ENCODE measurements around the gene DLGAP5. TPM values are rescaled to one million over a fixed set of nuclear protein-coding genes. Genes with fewer than 3 reads are reported as not detected.

Gene DLGAP5
- polyA plus RNA-seq, 1 donor (not counting 4 experiments of a cell fraction or from before 2014, with no cell fraction given) = 15.3 TPM

DNA sequence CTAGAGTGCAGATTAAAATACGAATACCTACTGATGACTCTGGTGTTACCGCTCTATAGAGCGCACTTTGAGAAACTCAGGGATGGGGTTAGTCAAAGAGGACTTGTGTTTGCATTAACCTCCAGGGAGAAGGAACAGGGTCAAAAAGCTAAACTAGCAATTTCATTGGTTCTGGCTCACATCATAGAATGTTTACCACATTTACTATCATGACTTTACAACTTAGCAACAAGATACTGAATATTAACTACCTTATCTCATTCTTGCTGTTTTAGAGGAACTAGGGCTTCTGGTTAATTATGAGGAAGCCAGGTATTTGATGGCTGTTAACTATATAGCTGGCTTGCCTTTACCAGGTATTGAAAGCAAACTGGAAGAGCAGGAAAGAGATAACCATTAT lies 49.6 kb downstream of the DLGAP5 start:
- no peaks in the 10 kb centered on the region for H3K27me3 ChIP-seq (ENCODE audit: control insufficient read depth, extremely low read depth, insufficient read depth, low read length)
- dilution Hi-C loops (cut with MboI; ENCODE audit: extremely low pct_ligation_motif_present, low sequenced_read_pairs) = no loop called here
- peaks cover 6% of the 10 kb centered on the region for H4K20me1 ChIP-seq (ENCODE audit: control insufficient read depth, extremely low read depth, insufficient read depth, low read length)
- H3K4me1 ChIP-seq (ENCODE audit: control insufficient read depth, extremely low read depth, insufficient read depth, low read length) = peaks cover 7% of the 10 kb centered on the region
- DNase-seq (ENCODE audit: low read depth, low spot score) (no peak), FAIRE-seq (no peak)
- no peak overlapping the region for H3K4me3 ChIP-seq (ENCODE audit: control insufficient read depth in 2 of 3, extremely low read depth in 1 of 3, insufficient read depth in 2 of 3, low read depth in 1 of 3, low read length in 3 of 3)
- H3K9me3 ChIP-seq (ENCODE audit: control insufficient read depth, low read depth, low read length) = no peaks in the 10 kb centered on the region
- peaks cover 45 to 68% of the 10 kb centered on the region in 2 experiments for H3K36me3 ChIP-seq (ENCODE audit: control insufficient read depth in 2 of 2, extremely low read depth in 1 of 2, insufficient read depth in 2 of 2, low read length in 2 of 2)
- no peak overlapping the region for H3K9ac ChIP-seq (ENCODE audit: control insufficient read depth, extremely low read depth, insufficient read depth, low read length)
- no peak for TF ChIP-seq EZH2 (IDR thresholded peaks at IDR 0.05; ENCODE audit: low read length)
- TF ChIP-seq, protein P1, sequence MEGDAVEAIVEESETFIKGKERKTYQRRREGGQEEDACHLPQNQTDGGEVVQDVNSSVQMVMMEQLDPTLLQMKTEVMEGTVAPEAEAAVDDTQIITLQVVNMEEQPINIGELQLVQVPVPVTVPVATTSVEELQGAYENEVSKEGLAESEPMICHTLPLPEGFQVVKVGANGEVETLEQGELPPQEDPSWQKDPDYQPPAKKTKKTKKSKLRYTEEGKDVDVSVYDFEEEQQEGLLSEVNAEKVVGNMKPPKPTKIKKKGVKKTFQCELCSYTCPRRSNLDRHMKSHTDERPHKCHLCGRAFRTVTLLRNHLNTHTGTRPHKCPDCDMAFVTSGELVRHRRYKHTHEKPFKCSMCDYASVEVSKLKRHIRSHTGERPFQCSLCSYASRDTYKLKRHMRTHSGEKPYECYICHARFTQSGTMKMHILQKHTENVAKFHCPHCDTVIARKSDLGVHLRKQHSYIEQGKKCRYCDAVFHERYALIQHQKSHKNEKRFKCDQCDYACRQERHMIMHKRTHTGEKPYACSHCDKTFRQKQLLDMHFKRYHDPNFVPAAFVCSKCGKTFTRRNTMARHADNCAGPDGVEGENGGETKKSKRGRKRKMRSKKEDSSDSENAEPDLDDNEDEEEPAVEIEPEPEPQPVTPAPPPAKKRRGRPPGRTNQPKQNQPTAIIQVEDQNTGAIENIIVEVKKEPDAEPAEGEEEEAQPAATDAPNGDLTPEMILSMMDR (optimal IDR thresholded peaks at IDR 0.05 in 1 of 3, IDR thresholded peaks at IDR 0.05 in 1 of 3, conservative IDR thresholded peaks at IDR 0.05 in 1 of 3; ENCODE audit: extremely low read depth in 1 of 3, insufficient read depth in 2 of 3, low read length in 3 of 3) = no peak
- no peak overlapping the region for H2AFZ ChIP-seq (ENCODE audit: control insufficient read depth, low read length)
- peaks cover 2% of the 10 kb centered on the region for H3K9me1 ChIP-seq (ENCODE audit: control insufficient read depth, extremely low read depth, insufficient read depth, low read length)
- no peak overlapping the region for H3K27ac ChIP-seq (ENCODE audit: control insufficient read depth, insufficient read depth, low read length)
- H3K4me2 ChIP-seq (ENCODE audit: control insufficient read depth, extremely low read depth, insufficient read depth, low read depth, low read length) = no peak overlapping the region
- peaks cover 19% of the 10 kb centered on the region for H3K79me2 ChIP-seq (ENCODE audit: control insufficient read depth, insufficient read depth, low read length)

DNA sequence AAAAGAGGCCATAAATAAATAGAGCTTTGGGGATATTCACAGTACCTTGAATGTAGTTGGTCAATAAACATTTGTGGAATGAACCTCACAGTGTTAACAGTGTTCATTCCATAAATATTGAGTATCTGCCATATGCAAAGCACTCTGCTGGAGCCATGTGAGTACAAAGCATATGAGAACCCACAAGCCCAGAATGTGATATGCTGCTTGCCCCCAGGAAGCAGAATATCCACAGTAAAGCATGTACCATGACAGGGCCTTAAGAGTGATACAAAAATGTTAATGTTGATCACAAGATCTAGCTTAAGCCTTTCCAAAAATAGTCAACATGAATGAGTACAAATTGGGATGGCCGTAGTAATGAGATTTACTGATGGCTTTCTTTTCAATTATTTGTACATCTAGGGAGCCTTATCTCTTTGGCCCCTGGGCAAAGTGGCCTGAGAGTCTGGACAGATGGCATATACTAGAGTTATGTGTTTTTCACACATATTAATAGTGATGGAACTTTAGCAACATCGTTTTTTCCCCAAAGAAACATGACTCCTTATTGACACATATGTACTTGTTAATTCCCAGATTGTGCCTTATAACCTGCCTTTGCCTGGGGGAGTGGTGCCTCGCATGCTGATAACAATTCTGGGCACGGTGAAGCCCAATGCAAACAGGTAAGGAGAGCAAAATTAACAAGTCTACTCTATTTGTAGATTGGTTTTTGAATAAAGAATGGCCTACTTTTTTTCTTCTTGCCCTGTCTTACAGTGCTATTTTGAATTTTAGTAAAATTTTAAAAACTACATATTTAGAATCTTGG lies 51.5 kb downstream of the DLGAP5 start:
- DNase-seq (ENCODE audit: low read depth, low spot score) (no peak), FAIRE-seq (no peak)
- Histone ChIP-seq H3K9me1 (ENCODE audit: control insufficient read depth, extremely low read depth, insufficient read depth, low read length) (peaks cover 5% of the 10 kb centered on the region), H3K4me2 (ENCODE audit: control insufficient read depth, extremely low read depth, insufficient read depth, low read depth, low read length) (no peak overlapping the region), H3K79me2 (ENCODE audit: control insufficient read depth, insufficient read depth, low read length) (peaks cover 38% of the 10 kb centered on the region), H3K4me3 (ENCODE audit: control insufficient read depth in 2 of 3, extremely low read depth in 1 of 3, insufficient read depth in 2 of 3, low read depth in 1 of 3, low read length in 3 of 3) (no peak overlapping the region), H3K4me1 (ENCODE audit: control insufficient read depth, extremely low read depth, insufficient read depth, low read length) (peaks cover 18% of the 10 kb centered on the region), H3K9ac (ENCODE audit: control insufficient read depth, extremely low read depth, insufficient read depth, low read length) (no peak overlapping the region), H3K27ac (ENCODE audit: control insufficient read depth, insufficient read depth, low read length) (no peak overlapping the region), H3K9me3 (ENCODE audit: control insufficient read depth, low read depth, low read length) (no peaks in the 10 kb centered on the region), H3K27me3 (ENCODE audit: control insufficient read depth, extremely low read depth, insufficient read depth, low read length) (no peaks in the 10 kb centered on the region), H4K20me1 (ENCODE audit: control insufficient read depth, extremely low read depth, insufficient read depth, low read length) (peaks cover 7% of the 10 kb centered on the region), H3K36me3 (ENCODE audit: control insufficient read depth in 2 of 2, extremely low read depth in 1 of 2, insufficient read depth in 2 of 2, low read length in 2 of 2) (peaks cover 41 to 67% of the 10 kb centered on the region in 2 experiments), H2AFZ (ENCODE audit: control insufficient read depth, low read length) (no peak overlapping the region)
- dilution Hi-C loops (cut with MboI; ENCODE audit: extremely low pct_ligation_motif_present, low sequenced_read_pairs) = no loop called here
- TF ChIP-seq, protein P1 (optimal IDR thresholded peaks at IDR 0.05 in 1 of 3, IDR thresholded peaks at IDR 0.05 in 1 of 3, conservative IDR thresholded peaks at IDR 0.05 in 1 of 3; ENCODE audit: extremely low read depth in 1 of 3, insufficient read depth in 2 of 3, low read length in 3 of 3) = no peak
- TF ChIP-seq EZH2 (IDR thresholded peaks at IDR 0.05; ENCODE audit: low read length) = no peak
